Measurements from ENCODE around the gene TMCO4.

GRCh38 chr1:19819701-19820100 is 20.0 kb upstream of the TMCO4 start:
- TF ChIP-seq CTCF (IDR thresholded peaks at IDR 0.05): no peak
- no peak for TF ChIP-seq POLR2A (IDR thresholded peaks at IDR 0.05)
- no peak for TF ChIP-seq POLR2AphosphoS5 (IDR thresholded peaks at IDR 0.05; ENCODE audit: insufficient read depth in 1 of 2, low read depth in 1 of 2)
